PFSK-1 (cell line): Measurements from ENCODE around the gene DNAJC11.

Source experiments
- FOXP2 ChIP-seq: optimal IDR thresholded peaks from 2 replicates; pipeline ENCODE3; 2011; ENCODE audit warnings: borderline replicate concordance, control low read depth, inconsistent platforms; ENCODE audit not compliant: insufficient read depth; ENCODE audit errors: extremely low read length, extremely low read depth
- POLR2AphosphoS5 ChIP-seq: IDR thresholded peaks from 2 replicates; pipeline ENCODE4 v1.6.1; 2012; ENCODE audit warnings: low read depth, mild to moderate bottlenecking, control low read depth, low read length, moderate library complexity
- REST ChIP-seq, 2 experiments: IDR thresholded peaks; 2 replicates each; pipeline versions ENCODE4 v1.6.1 to v1.8.0; 2011 to 2012; ENCODE audit warnings: low read depth in 2 of 2, low read length in 2 of 2, control low read depth in 1 of 2, inconsistent platforms in 1 of 2, mild to moderate bottlenecking in 1 of 2, moderate library complexity in 1 of 2; ENCODE audit not compliant: insufficient read depth in 1 of 2
- SIN3A ChIP-seq: IDR thresholded peaks from 2 replicates; pipeline ENCODE4 v1.6.1; 2012; ENCODE audit warnings: mild to moderate bottlenecking, low read length, moderate library complexity, borderline replicate concordance; ENCODE audit not compliant: insufficient read depth
- TAF1 ChIP-seq: IDR thresholded peaks from 2 replicates; pipeline ENCODE4 v1.6.1; 2012; ENCODE audit warnings: low read length, control low read depth, borderline replicate concordance; ENCODE audit not compliant: insufficient read depth

DNAJC11 gene

GRCh38 chr1:6624710-6625583, 76.7 kb downstream of the DNAJC11 start, which contains the start of gene THAP3:
THAP3 (plus strand) TSS chr1:6624868; CDS start chr1:6625219, 351 bp downstream.
- TF ChIP-seq FOXP2 (peak; percentile 42), TAF1 (0 out of 2 replicates have a peak, but pooled peaks have one; percentile 21), SIN3A (peak; percentile 16; the same call in 1 of the 2 replicates), POLR2AphosphoS5 (peak; percentile 61), REST (IDR thresholded peaks at IDR 0.05; ENCODE audit: insufficient read depth in 1 of 2, low read depth in 2 of 2, low read length in 2 of 2) (no peak; a peak in 1 of 4 replicates)

GRCh38 chr1:6623269-6623965, 78.2 kb downstream of the DNAJC11 start:
- TF ChIP-seq REST (IDR thresholded peaks at IDR 0.05; ENCODE audit: insufficient read depth in 1 of 2, low read depth in 2 of 2, low read length in 2 of 2), result no peak
- no peak for TF ChIP-seq POLR2AphosphoS5
- no peak for TF ChIP-seq FOXP2
- TF ChIP-seq TAF1, result no peak
- no peak for TF ChIP-seq SIN3A

GRCh38 chr1:6622396-6623152, 79.0 kb downstream of the DNAJC11 start:
- TF ChIP-seq SIN3A (no peak), POLR2AphosphoS5 (no peak), FOXP2 (no peak), TAF1 (no peak), REST (IDR thresholded peaks at IDR 0.05; ENCODE audit: insufficient read depth in 1 of 2, low read depth in 2 of 2, low read length in 2 of 2) (no peak)

- TF ChIP-seq FOXP2, result no peak
- TF ChIP-seq POLR2AphosphoS5, result no peak
- no peak for TF ChIP-seq REST (IDR thresholded peaks at IDR 0.05; ENCODE audit: insufficient read depth in 1 of 2, low read depth in 2 of 2, low read length in 2 of 2)
- TF ChIP-seq SIN3A, result no peak
- TF ChIP-seq TAF1, result no peak
Observed at GRCh38 chr1:6621429-6622391, 79.9 kb downstream of the DNAJC11 start.
